AG09309 (cell line): ENCODE measurements around the gene METTL22.

ENCODE experiments used
- DNase-seq: peaks from one replicate; pipeline ENCODE4 v3.0.0-alpha.2; 2010; ENCODE audit warnings: low read depth
- H3K4me3 ChIP-seq: 2 replicates; pipeline ENCODE4 v1.5.1; 2011; ENCODE audit warnings: mild to moderate bottlenecking, low read depth, low read length, moderate library complexity; ENCODE audit not compliant: control insufficient read depth
- TF ChIP-seq, protein P1 (sequence below): IDR thresholded peaks from 2 replicates; pipeline ENCODE4 v1.5.1; 2011; ENCODE audit warnings: mild to moderate bottlenecking, low read depth, low read length, inconsistent platforms; ENCODE audit not compliant: insufficient read depth, control insufficient read depth; ENCODE audit errors: missing control alignments

METTL22 gene

GRCh38 chr16:8594149-8594666, 27.3 kb upstream of the METTL22 start:
- TF ChIP-seq, protein P1, sequence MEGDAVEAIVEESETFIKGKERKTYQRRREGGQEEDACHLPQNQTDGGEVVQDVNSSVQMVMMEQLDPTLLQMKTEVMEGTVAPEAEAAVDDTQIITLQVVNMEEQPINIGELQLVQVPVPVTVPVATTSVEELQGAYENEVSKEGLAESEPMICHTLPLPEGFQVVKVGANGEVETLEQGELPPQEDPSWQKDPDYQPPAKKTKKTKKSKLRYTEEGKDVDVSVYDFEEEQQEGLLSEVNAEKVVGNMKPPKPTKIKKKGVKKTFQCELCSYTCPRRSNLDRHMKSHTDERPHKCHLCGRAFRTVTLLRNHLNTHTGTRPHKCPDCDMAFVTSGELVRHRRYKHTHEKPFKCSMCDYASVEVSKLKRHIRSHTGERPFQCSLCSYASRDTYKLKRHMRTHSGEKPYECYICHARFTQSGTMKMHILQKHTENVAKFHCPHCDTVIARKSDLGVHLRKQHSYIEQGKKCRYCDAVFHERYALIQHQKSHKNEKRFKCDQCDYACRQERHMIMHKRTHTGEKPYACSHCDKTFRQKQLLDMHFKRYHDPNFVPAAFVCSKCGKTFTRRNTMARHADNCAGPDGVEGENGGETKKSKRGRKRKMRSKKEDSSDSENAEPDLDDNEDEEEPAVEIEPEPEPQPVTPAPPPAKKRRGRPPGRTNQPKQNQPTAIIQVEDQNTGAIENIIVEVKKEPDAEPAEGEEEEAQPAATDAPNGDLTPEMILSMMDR, result no peak
- DNase-seq, result no peak

DNA sequence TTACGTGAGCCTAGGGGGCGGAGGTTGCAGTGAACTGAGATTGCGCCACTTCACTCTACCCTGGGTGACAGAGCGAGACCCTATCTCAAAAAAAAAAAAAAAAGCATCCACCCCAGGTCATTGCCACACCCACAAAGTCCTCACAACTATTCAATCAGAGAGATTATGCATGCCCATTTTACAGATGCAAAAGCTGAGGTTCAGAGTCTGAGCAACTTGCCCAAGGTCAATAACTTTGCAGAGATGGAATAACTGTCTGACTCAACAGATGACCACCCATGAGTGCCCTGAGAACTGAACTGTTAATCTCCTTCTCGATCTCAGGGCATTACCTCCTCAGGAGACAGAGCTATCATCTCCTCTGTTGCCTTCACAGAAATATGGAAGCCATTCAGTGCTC, 25.7 kb upstream of the METTL22 start:
- no peak for DNase-seq
- no peak overlapping the region for H3K4me3 ChIP-seq
- TF ChIP-seq, protein P1, result no peak

More at GRCh38 chr16:8594149-8594666, 27.3 kb upstream of the METTL22 start:
- no peak overlapping the region for H3K4me3 ChIP-seq

- TF ChIP-seq, protein P1, result no peak
- no peak for DNase-seq
Measured at GRCh38 chr16:8596581-8596980, 24.9 kb upstream of the METTL22 start.

DNA sequence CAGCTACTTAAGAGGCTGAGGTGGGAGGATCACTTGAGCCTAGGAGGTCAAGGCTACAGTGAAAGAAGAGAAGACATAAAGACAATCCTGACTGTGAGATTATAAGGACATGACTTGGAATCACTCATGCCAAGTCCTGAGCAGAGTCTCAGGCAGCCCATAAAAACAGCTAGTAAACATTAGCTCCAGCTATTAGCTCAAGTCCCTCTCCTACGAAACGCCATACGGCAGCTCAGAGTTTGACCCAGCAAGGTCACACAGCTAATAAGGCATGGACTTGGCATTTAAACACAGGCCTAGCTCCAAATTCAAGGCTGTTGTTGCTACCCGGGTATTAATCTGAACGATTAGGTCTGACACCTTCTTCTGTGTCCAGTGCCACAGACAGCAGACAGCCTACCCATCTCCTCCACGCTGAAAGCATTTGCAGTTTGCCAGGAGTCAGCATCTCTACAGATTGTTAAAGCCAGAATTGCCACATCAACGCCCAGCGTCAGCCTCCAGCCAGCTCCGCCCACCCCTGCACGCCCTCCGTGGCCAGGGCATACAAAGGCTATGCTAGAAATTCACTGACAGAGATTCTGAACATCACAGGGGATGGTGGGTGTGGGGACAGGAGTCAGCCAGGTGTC, 21.2 kb upstream of the METTL22 start:
- H3K4me3 ChIP-seq, result no peak overlapping the region
- no peak for DNase-seq
- TF ChIP-seq, protein P1, result no peak

More at GRCh38 chr16:8596581-8596980, 24.9 kb upstream of the METTL22 start:
- H3K4me3 ChIP-seq, result no peak overlapping the region

- DNase-seq, result no peak
- H3K4me3 ChIP-seq, result no peak overlapping the region
- TF ChIP-seq, protein P1, result no peak
Measured at GRCh38 chr16:8605554-8605953, 15.9 kb upstream of the METTL22 start.

- TF ChIP-seq, protein P1, result no peak
- no peak for DNase-seq
- H3K4me3 ChIP-seq, result no peak overlapping the region
Measured at GRCh38 chr16:8607214-8607613, 14.3 kb upstream of the METTL22 start.
